Islet precursor cell (in vitro differentiated cells): ENCODE measurements around the gene HOXA3.

ENCODE experiments used
- DNase-seq: peaks from one replicate; pipeline ENCODE4 v3.0.0-alpha.2; 2018

The HOXA3 gene

DNA sequence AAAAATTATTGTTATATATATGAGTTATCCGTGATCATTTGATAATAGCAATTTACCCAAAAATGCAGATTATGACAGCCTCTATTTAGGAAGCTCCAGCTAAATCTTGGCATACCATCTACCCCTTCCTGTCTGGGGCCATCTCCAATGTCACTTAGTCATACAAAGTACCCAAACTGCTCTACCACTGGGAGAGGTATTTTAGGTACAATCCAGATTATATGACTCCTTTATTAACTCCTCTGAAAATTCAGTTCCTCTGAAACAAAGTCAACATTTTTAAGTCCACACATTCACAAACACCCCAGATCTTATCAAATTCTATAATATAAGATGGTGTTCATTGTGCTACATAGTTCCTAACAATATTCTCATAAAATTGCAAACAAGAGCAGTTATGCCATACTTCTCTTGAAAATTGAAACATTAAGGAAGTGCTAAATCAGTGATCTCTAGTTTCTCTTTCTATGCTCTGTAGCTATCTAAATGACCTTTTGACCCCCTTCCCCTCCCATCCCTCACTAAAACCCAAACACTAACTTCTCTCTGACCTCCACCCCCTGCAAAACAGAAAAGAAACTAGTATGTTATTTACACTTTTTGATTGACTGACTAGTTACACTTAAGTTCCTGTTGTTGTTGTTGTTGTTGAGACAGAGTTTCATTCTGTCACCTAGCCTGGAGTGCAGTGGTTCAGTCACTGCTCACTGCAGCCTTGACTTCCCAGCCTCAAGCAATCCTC lies 73.0 kb downstream of the HOXA3 start:
- DNase-seq, result no peak

- no peak for DNase-seq
These were observed 73.7 kb downstream of the HOXA3 start for GRCh38 chr7:27078616-27079233.

GRCh38 chr7:27073076-27073475 lies 79.3 kb downstream of the HOXA3 start:
- DNase-seq, result no peak

DNA sequence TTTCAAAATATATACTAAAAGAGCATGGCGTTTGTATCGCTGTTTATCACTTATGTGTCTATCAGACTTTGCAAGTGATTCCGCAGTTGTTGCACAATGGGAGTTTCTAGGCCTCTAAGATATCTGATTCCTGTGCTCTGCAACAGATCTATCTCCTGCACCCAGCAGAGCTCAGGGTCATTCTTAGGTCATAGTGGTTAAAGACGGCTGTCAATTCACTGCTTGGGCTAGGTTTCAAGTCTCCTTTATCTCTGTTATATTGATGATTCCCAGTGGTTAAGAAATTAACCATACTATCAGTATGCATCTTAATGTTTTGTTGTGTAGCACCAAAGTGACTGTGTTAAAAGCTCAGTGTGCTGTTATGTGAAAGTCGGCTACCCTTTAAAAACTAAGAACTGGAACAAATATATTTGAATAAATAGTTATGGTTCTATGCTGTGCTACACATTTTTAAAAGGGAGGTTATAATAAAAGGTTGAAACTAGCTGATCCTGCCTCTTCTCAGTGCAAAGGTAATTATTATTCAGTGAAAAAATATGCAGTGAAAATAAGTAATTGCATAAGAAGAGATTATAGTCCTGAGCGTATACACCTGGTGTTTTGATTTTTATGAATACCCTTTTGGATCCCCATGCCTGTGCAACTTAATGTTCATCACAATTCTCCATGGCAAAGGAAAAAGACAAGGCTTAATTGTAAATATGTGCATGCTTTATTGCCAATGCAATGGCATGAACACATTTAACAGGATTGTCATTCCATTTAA lies 80.6 kb downstream of the HOXA3 start:
- DNase-seq, result no peak

DNA sequence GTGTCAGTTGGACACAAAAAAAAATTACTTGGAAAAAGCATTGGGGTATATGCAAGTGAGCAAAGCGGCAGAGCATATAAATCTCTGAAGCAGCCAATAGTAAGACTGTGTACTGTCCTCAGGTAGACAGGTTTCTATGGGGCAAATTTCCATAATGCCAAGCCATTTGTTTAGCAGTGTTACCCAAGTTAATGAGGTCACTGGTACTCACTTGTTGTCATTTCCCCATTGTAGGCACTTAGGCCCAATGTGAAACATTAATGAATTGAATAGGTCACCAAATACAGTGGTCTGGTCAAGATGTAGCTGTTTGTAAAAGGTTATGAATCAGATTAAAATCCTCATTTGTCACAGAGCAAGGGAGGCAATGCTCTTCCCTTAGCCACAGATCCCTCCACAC lies 84.1 kb downstream of the HOXA3 start:
- no peak for DNase-seq

DNA sequence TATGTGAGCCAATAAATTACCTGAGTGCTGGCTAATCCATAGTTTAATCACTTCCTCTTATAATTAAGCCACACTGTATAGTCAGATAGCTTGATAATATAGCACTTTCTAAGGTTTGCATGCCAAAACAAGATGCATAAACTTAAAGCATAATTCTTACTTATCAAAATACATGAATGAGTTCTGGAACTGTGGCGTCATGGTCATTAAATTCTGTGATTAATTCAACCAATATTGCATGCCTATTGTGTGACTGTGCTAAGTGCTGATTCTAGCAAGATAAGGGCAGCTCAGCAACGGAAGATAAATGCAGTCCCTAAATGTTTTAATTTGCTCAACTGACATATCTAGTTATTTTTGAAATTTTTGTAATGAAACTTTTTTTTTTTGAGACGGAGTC lies 86.2 kb downstream of the HOXA3 start:
- no peak for DNase-seq

GRCh38 chr7:27065709-27066108 lies 86.7 kb downstream of the HOXA3 start:
- DNase-seq, result no peak

DNA sequence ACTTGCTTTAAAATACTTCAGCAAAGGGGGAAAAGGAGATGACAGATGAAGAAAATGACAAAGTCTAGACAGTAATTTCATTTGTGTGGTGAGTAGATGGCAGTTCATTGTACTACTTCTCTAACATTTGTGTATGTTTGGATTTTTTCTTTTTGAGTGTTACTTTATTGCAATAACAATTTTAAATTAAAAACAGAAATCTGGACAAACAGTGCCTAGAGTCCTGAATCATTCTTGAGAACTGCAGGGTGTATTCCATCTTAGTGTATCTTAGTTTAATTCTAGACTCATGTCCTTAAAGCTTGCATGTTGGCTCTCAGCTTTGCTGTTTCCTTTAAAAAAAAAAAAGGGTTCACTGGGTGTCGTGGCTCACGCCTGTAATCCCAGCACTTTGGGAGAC lies 87.7 kb downstream of the HOXA3 start:
- DNase-seq, result no peak

DNA sequence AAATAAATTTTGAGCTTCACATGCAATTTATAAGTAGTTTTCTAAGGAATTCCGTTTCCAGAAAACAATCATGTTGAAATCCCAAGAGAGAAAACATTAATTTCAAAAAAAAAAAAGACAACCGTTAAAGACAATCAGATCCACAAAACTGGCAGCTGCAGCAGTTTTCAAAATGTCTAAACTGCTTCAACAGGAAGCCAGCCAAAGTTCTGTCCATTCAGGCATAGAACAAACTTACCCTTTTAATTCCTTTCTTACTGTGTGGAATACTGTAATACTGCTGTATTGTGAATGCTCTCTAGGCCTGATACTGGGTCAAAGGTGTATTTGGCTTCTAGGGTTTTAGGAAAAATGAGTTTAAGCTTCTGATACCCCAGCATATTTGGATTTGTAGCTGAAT lies 88.2 kb downstream of the HOXA3 start:
- no peak for DNase-seq

GRCh38 chr7:27062946-27063345 lies 89.4 kb downstream of the HOXA3 start:
- no peak for DNase-seq
